RWPE2 (cell line): Measurements from ENCODE around the gene PRKG1.
"Not testable (repeated sequence)": the region's sequence is repeated elsewhere in the genome, so short reads cannot be mapped to it uniquely, and the experiment has no call there.

Experiments used
- ATAC-seq: fragments of 200-7000 bp; cut with Tn5 transposase; 3 replicates; pipeline ENCODE4 v1.9.1; 2021; ENCODE audit warnings: low read depth
- DNase-seq: peaks from one replicate; pipeline ENCODE4 v3.0.0-alpha.2; 2020; ENCODE audit warnings: low spot score
- H3K27ac ChIP-seq: fragments of 450-650 bp; 2 replicates; pipeline ENCODE4 v1.5.1; 2017; ENCODE audit warnings: mild to moderate bottlenecking; ENCODE audit not compliant: poor library complexity, severe bottlenecking
- H3K27me3 ChIP-seq: fragments of 250-450 bp; sonication (Bioruptor Pico); 2 replicates; pipeline ENCODE4 v1.5.1; 2021; ENCODE audit warnings: mild to moderate bottlenecking, moderate library complexity; ENCODE audit not compliant: insufficient read depth, poor library complexity, severe bottlenecking
- H3K36me3 ChIP-seq: fragments of 250-450 bp; sonication (Bioruptor Pico); 2 replicates; pipeline ENCODE4 v1.5.1; 2020; ENCODE audit warnings: low read depth, mild to moderate bottlenecking, moderate library complexity
- H3K4me1 ChIP-seq: fragments of 250-450 bp; sonication (Bioruptor Pico); 2 replicates; pipeline ENCODE4 v1.5.1; 2021; ENCODE audit warnings: mild to moderate bottlenecking, moderate library complexity; ENCODE audit not compliant: insufficient read depth, poor library complexity, severe bottlenecking
- H3K4me3 ChIP-seq: fragments of 250-450 bp; sonication (Bioruptor Pico); 2 replicates; pipeline ENCODE4 v1.5.1; 2021; ENCODE audit warnings: mild to moderate bottlenecking, moderate library complexity; ENCODE audit not compliant: severe bottlenecking
- H3K9me3 ChIP-seq: fragments of 250-450 bp; sonication (Bioruptor Pico); 2 replicates; pipeline ENCODE4 v1.5.1; 2021; ENCODE audit warnings: mild to moderate bottlenecking, moderate library complexity; ENCODE audit not compliant: severe bottlenecking
- CTCF ChIP-seq: fragments of 450-650 bp; IDR thresholded peaks from one replicate; pipeline ENCODE4 v1.5.1; 2017; ENCODE audit warnings: mild to moderate bottlenecking, moderate library complexity; ENCODE audit not compliant: poor library complexity, severe bottlenecking

PRKG1 gene

GRCh38 chr10:51159841-51160240 is 85.6 kb downstream of the PRKG1 start:
- H3K4me3 ChIP-seq = no peak overlapping the region
- H3K27me3 ChIP-seq = peaks cover 3% of the 10 kb centered on the region
- no peaks in the 10 kb centered on the region for H3K4me1 ChIP-seq
- no peaks in the 10 kb centered on the region for H3K36me3 ChIP-seq
- no peak overlapping the region for H3K27ac ChIP-seq
- ATAC-seq = no peak
- no peak for DNase-seq
- TF ChIP-seq CTCF = no peak
- H3K9me3 ChIP-seq = no peaks in the 10 kb centered on the region

- Histone ChIP-seq H3K36me3 (no peaks in the 10 kb centered on the region), H3K4me3 (no peak overlapping the region), H3K9me3 (no peaks in the 10 kb centered on the region), H3K27me3 (no peaks in the 10 kb centered on the region), H3K4me1 (no peaks in the 10 kb centered on the region), H3K27ac (no peak overlapping the region)
- DNase-seq = no peak
- no peak for ATAC-seq
- no peak for TF ChIP-seq CTCF
These were observed 87.7 kb downstream of the PRKG1 start for GRCh38 chr10:51162002-51162401.

- not testable (repeated sequence) for ATAC-seq, DNase-seq, H3K9me3 ChIP-seq, H3K4me3 ChIP-seq, H3K27ac ChIP-seq, H3K36me3 ChIP-seq, H3K27me3 ChIP-seq, H3K4me1 ChIP-seq
These were observed 89.2 kb downstream of the PRKG1 start for GRCh38 chr10:51163380-51164049.

GRCh38 chr10:51168086-51168815 is 94.0 kb downstream of the PRKG1 start:
- no peaks in the 10 kb centered on the region for H3K27me3 ChIP-seq
- H3K27ac ChIP-seq = no peak overlapping the region
- H3K4me1 ChIP-seq = no peaks in the 10 kb centered on the region
- DNase-seq = no peak
- no peaks in the 10 kb centered on the region for H3K36me3 ChIP-seq
- no peak for ATAC-seq
- H3K9me3 ChIP-seq = no peaks in the 10 kb centered on the region
- no peak overlapping the region for H3K4me3 ChIP-seq
- no peak for TF ChIP-seq CTCF

GRCh38 chr10:51169111-51169510 is 94.8 kb downstream of the PRKG1 start:
- Histone ChIP-seq H3K27me3 (no peaks in the 10 kb centered on the region), H3K4me3 (no peak overlapping the region), H3K4me1 (no peaks in the 10 kb centered on the region), H3K9me3 (no peaks in the 10 kb centered on the region), H3K27ac (no peak overlapping the region), H3K36me3 (no peaks in the 10 kb centered on the region)
- DNase-seq = no peak
- ATAC-seq = no peak
- no peak for TF ChIP-seq CTCF
